ENCODE results near the gene COX4I1. TPM values are rescaled to one million over a fixed set of nuclear protein-coding genes. Genes with fewer than 3 reads are reported as not detected.
A peak's percentile ranks its signal among the peaks of the same experiment; 100 is the strongest.

Gene COX4I1
- total and polyA plus RNA-seq, 2 of the 8 experiments (the other 6 are each of a cell fraction or from before 2014, with no cell fraction given), result 507 to 707 TPM

DNA sequence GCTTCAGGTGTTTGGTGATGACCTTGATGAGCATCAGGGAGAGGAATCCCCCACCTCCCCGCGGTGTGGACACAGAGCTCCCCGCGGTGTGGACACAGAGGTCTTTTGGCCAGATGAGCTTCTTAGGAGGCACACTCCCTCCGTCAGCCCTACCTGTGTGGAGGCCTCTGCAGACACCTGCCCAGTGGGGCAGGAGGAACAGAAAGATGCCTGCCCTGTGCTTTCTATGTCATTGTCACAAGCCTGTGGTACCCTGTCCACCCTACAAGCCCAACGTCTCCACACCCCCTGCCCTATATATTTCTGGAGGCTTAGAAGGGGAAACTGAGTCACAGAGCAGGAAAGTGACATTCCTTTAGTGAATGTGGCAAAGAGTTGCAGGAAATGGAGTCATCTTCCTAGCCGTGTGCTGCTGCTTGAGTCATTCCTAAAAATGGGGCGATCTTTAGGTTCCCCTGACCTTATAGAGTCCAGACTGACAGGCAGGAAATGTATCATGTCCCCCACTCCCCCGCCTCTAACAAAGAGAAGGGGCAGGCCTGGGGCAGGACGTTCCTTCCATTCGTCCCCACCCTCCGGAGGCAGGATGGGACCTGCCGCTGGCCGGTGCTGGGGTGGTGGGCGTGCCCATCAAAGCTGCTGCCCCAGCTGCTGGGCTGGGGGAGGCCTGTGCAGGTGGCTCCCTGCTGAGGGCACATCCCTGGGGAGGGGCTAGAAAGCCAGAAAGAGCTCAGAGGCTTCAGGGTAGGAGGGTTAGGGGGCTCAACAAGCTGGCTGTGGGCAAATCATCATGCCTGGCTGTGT, 47.6 kb upstream of the COX4I1 start:
- no peak overlapping the region for H4K5ac ChIP-seq (ENCODE audit: insufficient read length, low read depth, low read length)
- H2BK120ac ChIP-seq (replicated peaks; ENCODE audit: low read depth, low read length), result no peak overlapping the region
- no peak overlapping the region; the same call in 1 of the 2 replicates for H2BK20ac ChIP-seq (ENCODE audit: low read length)
- H3K79me2 ChIP-seq (ENCODE audit: control insufficient read depth in 1 of 2, insufficient read depth in 2 of 2, low read length in 2 of 2), result no peaks in the 10 kb centered on the region
- H3K27ac ChIP-seq (ENCODE audit: low read depth, low read length), result no peak overlapping the region
- H3K27me3 ChIP-seq (replicated peaks in 1 of 4; ENCODE audit: control insufficient read depth in 3 of 4, extremely low read depth in 1 of 4, insufficient read depth in 3 of 4, low read length in 3 of 4), result peaks cover 3 to 34% (median 22%) of the 10 kb centered on the region in 4 experiments
- peaks cover 0 to 30% (median 22%) of the 10 kb centered on the region in 4 experiments; a peak in 6 of 7 replicates for H3K4me1 ChIP-seq (replicated peaks in 1 of 4; ENCODE audit: control insufficient read depth in 3 of 4, insufficient read depth in 4 of 4, low read length in 3 of 4)
- H2BK12ac ChIP-seq (ENCODE audit: low read depth, low read length), result peak overlapping the region; percentile 78; the same call in 1 of the 2 replicates
- DNase-seq (ENCODE audit: low read depth in 1 of 2, low spot score in 2 of 2) (peak; percentile 34 to 64), FAIRE-seq (no peak)
- H3K36me3 ChIP-seq (ENCODE audit: control insufficient read depth in 2 of 4, insufficient read depth in 4 of 4, low read length in 3 of 4), result no peaks in the 10 kb centered on the region
- no peak overlapping the region for H3K9ac ChIP-seq (replicated peaks in 1 of 4; ENCODE audit: extremely low read depth in 1 of 4, low read depth in 3 of 4, low read length in 3 of 4)
- no peak overlapping the region for H2BK5ac ChIP-seq (ENCODE audit: low read depth, low read length)
- H2BK15ac ChIP-seq (ENCODE audit: low read length), result 0 out of 2 replicates have a peak overlapping the region, but pooled peaks have one; percentile 21
- WGBS, 2 experiments (ENCODE audit: extremely low coverage in 1 of 2, insufficient coverage in 1 of 2, insufficient read length in 1 of 2, insufficient replicate concordance in 2 of 2, low coverage in 1 of 2, low lambda C conversion rate in 2 of 2, missing lambda C conversion rate in 1 of 2), result 53% methylated on average over 14 of the region's 15 CpGs; no CpG with 5 or more reads in 1 of the 2 experiments
- H4K20me1 ChIP-seq (replicated peaks in 1 of 2; ENCODE audit: control insufficient read depth in 1 of 2, insufficient read depth in 2 of 2, low read length in 2 of 2), result peaks cover 0 to 3% of the 10 kb centered on the region in 2 experiments
- no peak overlapping the region for H4K91ac ChIP-seq (replicated peaks; ENCODE audit: insufficient read length, low read length)
- no peak overlapping the region for H4K8ac ChIP-seq (ENCODE audit: extremely low read depth, insufficient read depth, low read length)
- peak overlapping the region; percentile 36 for H3K4ac ChIP-seq (replicated peaks; ENCODE audit: insufficient read length, low read depth, low read length)
- no peak overlapping the region; the same call in none of the 2 replicates for H3K18ac ChIP-seq (ENCODE audit: extremely low read depth, low read length)
- no peak overlapping the region; a peak in 1 of 8 replicates for H3K4me3 ChIP-seq (ENCODE audit: extremely low read depth in 1 of 4, insufficient read depth in 2 of 4, low read depth in 3 of 4, low read length in 4 of 4)
- CTCF ChIA-PET (ENCODE audit: partially characterized antibody), result interaction anchor here (0.9 to 1.8 kb wide), 7 partner anchors 8 to 261 kb away, joined by 3 to 6 read pairs (median 3); no protein-coding TSS in a partner anchor
- peak overlapping the region; percentile 80 to 83 for H3K4me2 ChIP-seq (ENCODE audit: insufficient read depth in 1 of 2, low read depth in 2 of 2, low read length in 2 of 2)
- no peak overlapping the region for H2AK5ac ChIP-seq (ENCODE audit: low read depth, low read length)
- peaks cover 4% of the 10 kb centered on the region; the same call in 1 of the 2 replicates for H3K23me2 ChIP-seq (ENCODE audit: low read depth, low read length)
- no peak overlapping the region for H3K23ac ChIP-seq (ENCODE audit: insufficient read length)
- H3K9me3 ChIP-seq (ENCODE audit: insufficient read depth in 2 of 2, low read depth in 1 of 2, low read length in 1 of 2), result no peaks in the 10 kb centered on the region
- H3K56ac ChIP-seq (replicated peaks; ENCODE audit: insufficient read length, low read depth, low read length), result no peak overlapping the region
- no peaks in the 10 kb centered on the region for H3K79me1 ChIP-seq (ENCODE audit: low read depth, low read length)
- no peak overlapping the region for H2AFZ ChIP-seq (ENCODE audit: low read length)
- H3K14ac ChIP-seq (ENCODE audit: insufficient read length), result no peak overlapping the region
- POLR2A ChIA-PET (ENCODE audit: partially characterized antibody), result interaction anchor here (0.6 to 1.5 kb wide), 3 partner anchors 14 to 36 kb away, joined by 3 to 5 read pairs (median 4); no protein-coding TSS in a partner anchor
- TF ChIP-seq KDM5A (IDR thresholded peaks at IDR 0.05; ENCODE audit: low read length) (no peak), SRF (IDR thresholded peaks at IDR 0.05; ENCODE audit: low read depth, low read length) (no peak), ATF3 (IDR thresholded peaks at IDR 0.05; ENCODE audit: insufficient read depth, low read depth, low read length) (no peak), POLR2AphosphoS5 (IDR thresholded peaks at IDR 0.05; ENCODE audit: low read depth, low read length) (no peak), MAX (IDR thresholded peaks at IDR 0.05) (no peak), RAD21 (IDR thresholded peaks at IDR 0.05 in 1 of 2, conservative IDR thresholded peaks at IDR 0.05 in 1 of 2; ENCODE audit: low read depth in 2 of 2, low read length in 2 of 2) (no peak), KDM1A (IDR thresholded peaks at IDR 0.05; ENCODE audit: borderline replicate concordance, low read length) (no peak), SP4 (IDR thresholded peaks at IDR 0.05; ENCODE audit: low read length) (no peak), MAFK (IDR thresholded peaks at IDR 0.05; ENCODE audit: low read depth, low read length) (no peak), ASH2L (IDR thresholded peaks at IDR 0.05; ENCODE audit: low read length) (no peak), TEAD4 (IDR thresholded peaks at IDR 0.05; ENCODE audit: low read depth, low read length) (no peak)
